LNCaP clone FGC (cell line): ENCODE data around the gene IGFBP2.

Experiments used
- DNase-seq: peaks from one replicate; pipeline ENCODE4 v3.0.0-alpha.2; 2011; ENCODE audit warnings: low read depth
- H3K4me3 ChIP-seq: 2 replicates; pipeline ENCODE4 v1.5.1; 2011; ENCODE audit warnings: mild to moderate bottlenecking, low read depth, low read length, control low read depth
- TF ChIP-seq, protein P1 (sequence below): IDR thresholded peaks from 2 replicates; pipeline ENCODE4 v1.5.1; 2012; ENCODE audit warnings: mild to moderate bottlenecking; ENCODE audit not compliant: control insufficient read depth, insufficient read depth; ENCODE audit errors: extremely low read depth

The IGFBP2 gene

DNA sequence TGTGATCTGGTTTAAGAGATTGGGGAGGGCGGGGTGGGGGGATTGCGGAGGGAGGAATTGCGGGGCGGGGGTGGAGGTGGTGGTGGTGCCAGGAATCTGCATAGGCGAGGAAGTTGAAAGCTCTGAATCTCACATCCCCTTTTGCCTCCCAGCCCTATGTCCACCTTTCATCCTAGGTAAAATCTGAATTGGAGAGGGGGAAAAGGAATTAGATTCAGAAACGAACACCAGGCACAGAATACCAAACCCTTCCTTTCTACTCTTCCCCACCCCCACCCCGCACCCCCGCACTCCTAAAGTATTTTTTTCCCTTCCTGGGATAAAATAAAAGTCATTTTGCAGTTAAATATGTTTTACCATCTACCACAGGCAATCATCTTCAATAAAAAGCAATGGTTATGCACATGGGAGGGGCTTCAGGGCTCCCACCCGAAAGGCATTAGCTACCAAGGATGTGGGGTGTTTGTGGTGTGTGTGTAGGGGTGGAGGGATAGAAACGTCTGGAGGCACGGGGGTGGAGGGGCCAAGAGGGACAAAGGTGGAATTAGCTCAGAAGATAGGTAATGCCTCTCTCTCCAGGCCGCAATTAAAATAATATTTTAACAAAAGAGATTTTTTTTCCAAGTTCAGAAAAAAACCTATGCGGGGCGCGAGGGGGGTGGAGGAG, 60.3 kb downstream of the IGFBP2 start:
- H3K4me3 ChIP-seq: 0 out of 2 replicates have a peak overlapping the region, but pooled peaks have one; percentile 14
- DNase-seq: no peak
- TF ChIP-seq, protein P1, sequence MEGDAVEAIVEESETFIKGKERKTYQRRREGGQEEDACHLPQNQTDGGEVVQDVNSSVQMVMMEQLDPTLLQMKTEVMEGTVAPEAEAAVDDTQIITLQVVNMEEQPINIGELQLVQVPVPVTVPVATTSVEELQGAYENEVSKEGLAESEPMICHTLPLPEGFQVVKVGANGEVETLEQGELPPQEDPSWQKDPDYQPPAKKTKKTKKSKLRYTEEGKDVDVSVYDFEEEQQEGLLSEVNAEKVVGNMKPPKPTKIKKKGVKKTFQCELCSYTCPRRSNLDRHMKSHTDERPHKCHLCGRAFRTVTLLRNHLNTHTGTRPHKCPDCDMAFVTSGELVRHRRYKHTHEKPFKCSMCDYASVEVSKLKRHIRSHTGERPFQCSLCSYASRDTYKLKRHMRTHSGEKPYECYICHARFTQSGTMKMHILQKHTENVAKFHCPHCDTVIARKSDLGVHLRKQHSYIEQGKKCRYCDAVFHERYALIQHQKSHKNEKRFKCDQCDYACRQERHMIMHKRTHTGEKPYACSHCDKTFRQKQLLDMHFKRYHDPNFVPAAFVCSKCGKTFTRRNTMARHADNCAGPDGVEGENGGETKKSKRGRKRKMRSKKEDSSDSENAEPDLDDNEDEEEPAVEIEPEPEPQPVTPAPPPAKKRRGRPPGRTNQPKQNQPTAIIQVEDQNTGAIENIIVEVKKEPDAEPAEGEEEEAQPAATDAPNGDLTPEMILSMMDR: no peak

- no peak for DNase-seq
- H3K4me3 ChIP-seq: peak overlapping the region; percentile 14; the same call in 1 of the 2 replicates
- TF ChIP-seq, protein P1: no peak
These were observed 61.0 kb downstream of the IGFBP2 start for GRCh38 chr2:216694082-216694825.

DNA sequence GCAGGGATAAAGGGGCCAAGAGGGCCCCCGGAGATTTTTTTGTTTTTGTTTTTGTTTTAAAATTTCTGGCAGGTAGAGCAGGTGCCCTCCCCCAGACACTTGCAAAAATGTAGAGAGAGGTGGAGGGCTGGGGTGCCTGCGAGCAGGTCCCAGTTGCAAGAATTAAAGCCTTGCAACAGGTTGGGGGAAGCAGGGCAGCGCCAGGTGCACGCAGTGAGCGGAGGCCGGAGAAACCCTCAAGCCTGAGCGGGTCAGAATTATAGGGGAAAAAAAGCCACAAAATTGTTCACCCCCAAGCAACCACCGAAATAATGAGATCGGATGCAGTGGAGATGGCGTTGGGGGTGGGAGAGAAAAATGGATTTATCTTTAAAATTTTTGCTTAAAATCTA, 61.6 kb downstream of the IGFBP2 start:
- no peak for DNase-seq
- no peak overlapping the region for H3K4me3 ChIP-seq
- TF ChIP-seq, protein P1: no peak

GRCh38 chr2:216695401-216695821, 62.2 kb downstream of the IGFBP2 start, which contains the start of gene IGFBP5:
TSS of gene IGFBP5 (minus strand) at chr2:216695549. CDS start at chr2:216694775, 774 bp downstream.
- TF ChIP-seq, protein P1: 0 out of 2 replicates have a peak, but pooled peaks have one; percentile 1
- DNase-seq: no peak
- peak within 1 kb of the TSS; percentile 14; the same call in 1 of the 2 replicates for H3K4me3 ChIP-seq

DNA sequence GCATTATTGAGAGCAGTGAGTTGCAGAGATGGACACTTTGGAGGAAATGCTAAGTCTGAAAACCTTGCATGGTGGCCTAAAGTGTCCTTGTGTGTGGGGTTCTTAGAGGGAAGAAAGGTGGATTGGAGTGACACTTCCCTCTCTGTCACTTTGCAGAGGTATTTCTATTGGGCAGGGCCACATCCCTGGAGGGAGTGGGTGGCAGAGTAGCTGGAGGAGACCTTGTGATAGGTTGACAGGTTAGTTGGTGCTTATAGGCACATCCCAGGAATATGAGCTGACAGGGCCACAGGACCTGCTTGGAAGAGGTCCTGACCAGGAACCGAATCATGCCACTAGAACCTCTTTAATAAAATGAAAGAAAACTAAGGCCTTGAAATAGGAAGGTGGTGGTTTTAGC, 63.1 kb downstream of the IGFBP2 start:
- DNase-seq: no peak
- TF ChIP-seq, protein P1: no peak

GRCh38 chr2:216696751-216697560, 63.7 kb downstream of the IGFBP2 start:
- TF ChIP-seq, protein P1: peak; percentile 60
- no peak for DNase-seq
- H3K4me3 ChIP-seq: no peak overlapping the region

More for the DNA sequence above, 63.1 kb downstream of the IGFBP2 start:
- no peak overlapping the region for H3K4me3 ChIP-seq
